NCI-H510A (cell line): ENCODE measurements around the gene DCC.

Experiments used
- DNase-seq: peaks from one replicate; lab custom pipeline; 2025; lab: John Stamatoyannopoulos, UW

DCC gene

DNA sequence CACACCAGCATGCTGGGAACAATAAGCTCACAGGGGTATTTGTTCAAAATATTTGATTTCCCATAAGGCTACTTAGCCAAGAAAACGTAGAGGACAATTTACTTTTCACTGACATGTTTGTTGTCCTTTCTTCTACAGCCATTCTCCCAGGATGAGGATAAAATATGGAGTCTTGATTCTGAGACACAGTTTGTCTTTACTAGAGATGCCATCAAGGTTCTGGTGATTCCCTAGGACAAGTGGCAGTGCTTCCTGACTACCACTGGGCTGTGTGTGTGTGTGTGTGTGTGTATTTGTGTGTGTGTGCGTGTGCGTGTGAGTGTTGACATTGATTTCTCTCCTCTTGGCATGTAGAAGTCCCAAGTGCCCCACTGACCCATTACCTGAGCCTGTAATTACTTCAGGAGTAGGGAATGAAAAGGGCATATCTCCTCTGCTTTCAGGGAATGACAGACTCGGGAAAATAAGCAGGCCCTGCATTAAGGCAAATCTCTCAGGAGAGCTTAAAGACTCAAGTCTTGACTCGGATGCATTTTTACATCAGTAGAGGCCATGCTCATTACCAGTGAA is 761.6 kb downstream of the DCC start:
- no peak for DNase-seq

DNA sequence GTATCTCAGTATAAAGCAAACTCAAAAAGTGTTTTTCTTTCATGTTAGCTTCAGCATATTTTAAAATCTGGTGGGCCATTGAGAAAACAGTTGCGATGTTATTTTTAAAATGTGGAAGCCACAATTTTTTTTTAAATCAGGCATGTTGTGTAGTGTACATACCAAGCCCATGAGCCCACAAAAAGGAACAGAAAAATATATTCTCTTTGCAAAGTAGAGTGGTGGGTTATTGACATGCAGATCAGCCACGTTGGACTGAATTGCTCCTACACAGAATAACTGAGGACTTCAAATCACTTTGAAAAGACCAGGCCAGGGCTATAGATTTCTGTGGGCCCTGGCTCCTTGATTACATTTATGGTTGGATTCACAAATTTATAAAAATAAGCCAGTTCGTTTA is 774.4 kb downstream of the DCC start:
- DNase-seq = no peak

DNA sequence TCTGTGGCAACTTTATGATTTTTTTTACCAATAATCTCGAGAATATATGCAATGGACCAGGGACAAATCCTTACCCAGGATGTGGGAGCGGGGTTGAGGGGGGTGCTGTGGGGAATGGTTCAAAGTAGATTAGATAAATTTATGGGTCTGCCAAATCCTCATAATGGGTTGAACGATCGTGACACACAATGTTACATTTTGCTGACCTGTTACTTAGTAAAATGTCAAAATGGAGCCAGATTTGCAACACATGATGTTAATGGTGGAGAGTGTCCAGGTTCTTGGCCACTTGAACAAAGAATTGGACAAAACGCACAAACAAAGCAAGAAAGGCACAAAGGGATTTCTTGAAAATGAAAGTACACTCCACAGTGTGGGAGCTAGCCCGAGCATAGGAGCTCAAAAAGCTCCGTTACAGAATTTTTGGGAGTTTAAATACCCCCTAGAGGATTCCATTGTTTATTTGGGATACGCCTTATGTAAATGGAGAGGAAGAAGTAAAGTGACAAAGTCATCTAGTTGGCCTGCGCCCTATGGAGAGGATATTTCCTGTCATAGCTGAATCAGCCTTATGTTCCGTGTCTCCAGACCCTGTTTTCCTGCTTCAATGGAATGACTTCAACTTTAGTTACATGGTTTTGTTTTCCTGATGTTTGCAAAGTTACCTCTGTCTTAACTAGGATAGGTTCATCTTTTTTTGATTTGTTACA is 776.0 kb downstream of the DCC start:
- no peak for DNase-seq

DNA sequence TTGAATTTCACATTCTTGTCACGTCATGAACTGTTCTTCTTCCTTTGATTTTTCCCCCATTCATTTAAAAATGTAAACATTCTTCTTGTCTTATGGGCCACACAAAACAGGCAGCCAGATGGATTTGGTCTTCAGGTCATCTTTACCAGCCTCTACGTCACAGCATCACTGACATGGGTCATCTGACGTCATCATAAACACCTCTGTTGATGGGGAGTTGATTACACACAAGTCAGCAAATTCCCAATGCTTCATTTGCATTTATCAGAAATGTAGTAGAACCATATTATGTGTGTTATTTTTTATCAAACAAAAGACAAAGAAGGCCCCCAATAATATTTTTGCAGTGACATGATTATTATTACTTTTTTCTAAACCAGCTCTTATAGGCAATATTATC is 777.9 kb downstream of the DCC start:
- no peak for DNase-seq

DNA sequence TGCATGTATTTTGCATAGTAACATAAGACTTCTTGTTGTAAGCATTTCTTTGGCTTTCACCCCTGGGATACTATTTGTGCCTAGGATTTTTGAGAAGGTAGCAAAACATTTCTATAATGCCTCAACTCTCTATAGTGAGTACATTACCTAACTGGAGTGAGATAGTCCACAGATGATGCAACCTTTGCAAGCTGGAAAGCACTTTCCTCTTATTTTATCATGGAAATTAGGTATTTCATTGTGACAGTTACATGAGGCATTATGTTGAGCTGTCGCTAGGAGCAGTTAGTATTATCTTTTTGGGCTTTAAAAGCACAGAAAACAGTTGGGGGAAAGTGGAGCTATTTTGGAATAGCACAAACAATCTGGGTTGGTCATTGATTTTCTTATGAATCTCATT is 786.2 kb downstream of the DCC start:
- DNase-seq = no peak

DNA sequence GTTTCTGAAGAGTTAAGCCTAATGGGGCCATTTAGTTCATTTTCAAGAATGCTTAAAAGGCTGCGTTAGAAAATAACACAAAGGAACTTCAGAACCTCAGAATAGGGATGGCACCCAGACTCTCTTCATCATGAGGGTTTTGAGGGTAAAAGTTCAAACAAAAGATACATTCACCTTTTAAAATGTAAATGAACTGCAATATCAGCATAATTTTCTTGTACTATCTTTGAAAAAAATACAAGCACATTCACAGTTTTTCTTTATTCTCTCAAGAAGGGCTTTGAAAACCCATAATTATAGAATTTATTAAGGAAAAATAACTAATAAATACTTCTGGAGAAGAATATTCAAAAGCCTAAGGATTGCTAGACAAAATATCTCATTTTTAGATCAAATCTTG is 791.0 kb downstream of the DCC start:
- no peak for DNase-seq

DNA sequence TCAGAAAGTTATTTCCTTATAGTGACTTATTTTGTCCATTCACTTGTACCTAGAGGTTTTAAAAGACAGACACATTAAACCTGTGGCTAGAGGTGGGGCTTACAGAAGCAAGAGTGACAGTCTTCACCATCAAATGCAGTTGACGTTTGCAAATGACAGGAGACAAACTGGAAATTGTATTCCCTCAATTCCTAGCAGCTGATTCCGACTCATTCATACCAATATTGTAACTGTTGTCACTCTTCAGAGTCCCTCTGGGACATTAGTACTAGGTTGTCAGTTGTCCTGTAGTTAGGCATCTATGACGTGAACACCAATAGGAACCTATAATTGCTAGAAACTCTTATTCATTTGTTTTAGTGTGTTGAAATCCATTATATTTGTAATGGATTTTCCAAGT is 794.7 kb downstream of the DCC start:
- DNase-seq = no peak

DNA sequence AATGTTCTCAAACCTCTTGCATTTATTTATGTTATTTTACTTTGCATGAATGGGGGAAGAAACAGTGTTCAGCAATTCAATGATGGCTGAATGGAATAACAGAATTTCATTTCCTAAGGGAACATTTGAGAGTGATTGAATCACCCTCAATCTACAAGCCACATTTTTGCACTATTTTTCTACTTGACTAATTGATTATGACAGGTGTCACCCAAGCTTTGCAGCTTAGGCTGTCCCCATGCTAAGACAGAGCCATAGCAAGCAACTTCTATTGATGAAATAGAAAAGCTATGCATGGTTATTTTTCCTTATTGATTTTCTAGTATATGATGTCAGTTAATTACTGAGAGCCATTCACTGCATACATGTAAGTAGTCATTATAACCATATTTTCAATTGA is 795.7 kb downstream of the DCC start:
- DNase-seq = no peak

DNA sequence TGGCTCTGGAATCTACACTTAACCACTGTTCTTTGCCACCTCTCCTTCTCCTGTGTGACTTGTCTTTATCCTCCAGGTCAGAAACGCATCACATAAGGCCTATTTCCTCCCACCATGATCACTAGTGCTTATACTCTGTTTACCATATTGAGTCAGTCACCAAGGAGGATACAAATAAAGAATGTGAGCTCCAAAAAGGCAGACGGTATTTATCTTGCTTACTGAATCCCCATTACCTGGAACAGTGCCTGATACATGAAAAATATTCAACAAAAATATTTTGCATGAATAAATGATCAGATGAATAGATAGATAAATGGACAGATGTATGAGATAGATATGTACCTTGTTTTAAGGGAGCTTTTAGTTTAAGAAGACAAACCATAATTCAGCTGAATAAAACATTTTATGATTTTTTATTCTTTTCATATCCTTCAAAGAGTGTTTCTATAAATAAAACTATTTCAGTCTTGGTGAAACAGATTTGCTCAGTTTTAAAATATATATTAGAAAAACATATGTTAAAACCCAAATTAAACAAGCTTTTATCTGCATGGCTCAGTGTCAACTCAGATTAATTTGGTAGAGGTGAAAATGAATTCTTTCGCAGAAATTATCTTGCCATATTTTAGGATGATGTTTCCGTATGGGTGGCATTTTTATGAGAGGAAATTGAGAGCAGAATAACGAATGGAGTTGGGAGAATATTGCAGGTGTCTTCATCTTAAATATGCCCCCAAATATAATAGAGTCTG is 799.9 kb downstream of the DCC start:
- DNase-seq = no peak

DNA sequence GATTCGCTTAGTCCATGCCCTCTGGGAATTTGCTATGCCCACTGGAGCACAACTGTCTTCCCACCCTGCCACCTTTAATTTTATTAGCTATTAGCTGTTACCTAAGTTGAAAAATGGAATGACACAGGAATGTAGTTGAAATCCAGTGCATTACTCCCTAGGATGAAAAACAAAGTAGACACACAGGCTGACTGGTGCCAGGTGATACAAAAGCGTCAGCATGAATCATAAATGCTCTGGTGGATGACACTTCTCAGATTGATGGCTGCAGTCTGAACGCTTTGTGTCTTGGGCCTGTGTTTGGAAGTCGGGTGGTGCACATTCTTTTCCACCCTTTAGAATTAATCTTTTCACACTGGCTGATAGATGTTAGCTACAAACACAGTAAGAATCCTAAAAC is 802.0 kb downstream of the DCC start:
- DNase-seq = no peak

DNA sequence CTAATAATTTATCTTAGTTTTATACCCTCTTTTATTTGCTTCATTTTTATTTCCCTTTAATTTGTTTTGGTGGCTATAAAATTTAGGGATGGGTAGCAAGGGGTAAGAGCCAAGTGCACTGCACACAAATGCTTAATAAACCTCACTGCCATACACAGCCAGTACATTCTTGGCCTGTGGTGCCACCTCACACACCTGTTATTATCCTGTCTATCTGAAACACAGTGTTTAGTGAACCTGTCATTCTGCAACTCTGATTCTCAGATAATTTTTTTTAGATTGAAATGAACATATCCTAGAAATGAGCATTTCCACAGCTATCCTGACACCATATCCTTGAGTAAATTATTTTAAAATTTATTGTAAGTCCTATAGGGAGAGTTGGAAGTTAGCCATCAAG is 807.5 kb downstream of the DCC start:
- DNase-seq = no peak

DNA sequence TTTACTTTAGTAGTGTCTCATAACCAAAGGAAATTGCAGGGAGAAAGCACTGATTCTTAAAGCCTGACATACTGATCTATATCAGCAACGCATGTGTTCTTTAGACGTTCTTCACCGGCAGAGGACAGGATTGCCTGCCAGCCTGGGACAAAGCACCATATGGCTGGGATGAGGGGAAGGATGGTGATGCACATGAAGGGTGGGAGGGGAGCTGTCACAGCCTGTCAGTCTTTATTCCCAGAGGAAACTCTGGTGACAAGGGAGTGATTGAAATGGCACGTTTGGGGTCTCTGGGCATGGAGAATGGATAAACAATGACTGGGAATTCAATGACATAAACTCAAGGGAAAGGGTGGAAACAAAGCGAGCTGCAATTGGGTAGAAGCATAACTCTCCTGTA is 808.1 kb downstream of the DCC start:
- no peak for DNase-seq

DNA sequence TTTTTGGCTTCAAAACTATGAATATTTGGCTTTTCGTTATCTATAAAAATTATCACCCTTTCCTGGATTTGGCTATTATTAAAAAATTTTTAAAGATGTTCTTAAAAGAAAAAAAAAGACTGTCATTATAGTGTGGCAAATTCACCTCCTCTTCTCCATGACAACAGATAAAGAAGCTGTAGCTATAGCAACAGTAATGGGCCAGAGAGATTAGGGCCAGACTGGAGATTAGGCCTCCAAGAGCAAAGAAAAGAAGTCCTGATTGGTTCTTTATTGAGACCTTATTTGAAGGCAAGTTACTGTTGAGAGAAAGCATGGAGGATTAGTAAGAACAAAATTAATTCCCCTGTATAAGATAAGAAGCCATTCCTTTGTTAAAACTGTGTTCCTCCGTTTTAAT is 812.5 kb downstream of the DCC start:
- no peak for DNase-seq

DNA sequence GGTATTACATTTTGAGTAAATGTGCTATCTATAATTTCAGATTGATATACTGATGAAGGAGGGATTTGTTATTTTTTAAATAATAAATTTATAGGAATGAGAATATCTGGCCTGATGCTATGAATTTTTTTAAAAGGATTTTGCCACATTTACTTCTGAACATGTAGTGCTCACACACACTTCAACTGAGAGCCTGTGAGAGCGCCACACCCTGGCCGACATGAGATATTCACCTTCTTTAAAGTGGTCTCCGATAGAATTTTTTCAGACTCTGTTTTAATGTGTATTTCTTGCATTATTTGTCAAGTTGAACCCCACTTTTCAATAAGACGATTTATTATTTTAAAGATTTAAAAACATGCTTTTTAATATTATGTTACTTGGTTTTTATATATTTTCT is 813.3 kb downstream of the DCC start:
- DNase-seq = no peak

DNA sequence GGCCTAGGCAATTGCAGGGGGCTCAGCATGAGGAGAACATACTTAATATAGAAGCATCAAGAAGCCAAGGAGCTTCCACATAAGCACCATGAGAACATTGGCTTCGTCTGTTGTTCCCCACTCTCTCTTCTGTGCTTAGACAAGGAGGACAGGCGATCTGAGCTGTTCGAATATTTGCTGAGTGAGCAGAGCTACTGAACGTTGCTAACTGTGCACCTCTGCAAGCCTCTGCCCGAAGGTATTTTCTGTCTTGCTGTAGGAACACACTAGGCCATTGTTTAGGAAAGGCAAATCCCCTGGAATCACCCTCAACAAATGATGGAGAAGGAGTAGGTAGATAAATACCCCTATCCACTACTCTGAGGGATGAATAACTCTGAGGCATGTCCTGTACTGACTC is 813.8 kb downstream of the DCC start:
- DNase-seq = no peak

DNA sequence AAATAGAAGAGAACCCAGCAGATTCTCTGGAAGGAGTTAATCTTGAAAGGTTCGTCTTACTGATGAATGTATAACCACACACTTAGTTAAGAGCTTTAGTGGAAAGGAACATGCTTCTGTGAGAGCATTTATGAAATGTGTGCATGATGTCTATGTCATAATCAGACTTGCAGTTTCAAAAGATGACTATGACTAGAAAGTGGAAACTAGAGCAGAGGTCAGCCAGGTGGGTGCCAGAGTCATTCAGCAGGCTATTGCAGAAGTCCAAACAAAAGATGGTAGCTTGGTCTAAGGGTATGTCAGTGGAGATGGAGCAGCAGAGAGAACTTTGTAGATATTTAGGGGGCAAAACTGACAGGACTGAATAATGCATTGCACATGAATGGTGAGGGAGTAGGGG is 825.8 kb downstream of the DCC start:
- DNase-seq = no peak

DNA sequence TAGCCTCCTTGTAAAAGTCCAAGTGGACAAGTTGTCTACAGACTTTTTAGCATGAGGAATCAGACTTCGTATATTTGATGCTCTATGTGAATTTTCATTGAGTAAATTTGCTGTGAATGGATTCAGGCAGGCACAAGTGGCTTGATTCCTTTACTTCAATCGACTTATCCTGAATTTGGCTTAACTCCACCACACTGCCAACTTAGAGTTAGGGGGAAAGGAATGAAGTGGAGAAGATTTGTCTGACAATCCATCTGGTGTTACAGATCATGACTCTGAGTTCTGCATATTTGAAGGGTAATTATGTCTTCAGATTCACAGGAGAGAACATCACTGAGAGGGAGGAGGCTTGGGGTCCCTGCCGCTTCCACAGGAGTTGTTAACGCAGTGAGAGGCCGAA is 829.3 kb downstream of the DCC start:
- no peak for DNase-seq

DNA sequence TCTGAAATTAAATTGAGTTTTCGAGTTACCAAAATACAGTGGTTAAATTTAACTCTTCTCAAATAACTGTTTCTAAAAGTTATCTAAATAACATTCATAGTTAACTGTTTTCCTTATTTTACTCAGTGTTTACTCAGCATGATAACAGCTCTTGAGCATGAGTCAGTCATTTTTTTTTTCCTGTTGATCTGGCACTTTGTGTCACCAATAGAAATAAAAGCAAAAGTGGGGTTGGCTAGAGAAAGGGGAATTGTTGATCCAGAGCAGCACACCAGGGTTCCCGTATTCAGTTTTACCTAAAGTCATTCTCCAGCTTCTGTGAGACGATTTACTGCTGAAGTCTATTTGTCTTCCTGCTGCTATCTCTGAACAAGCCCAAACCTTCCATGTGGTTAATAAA is 851.6 kb downstream of the DCC start:
- DNase-seq = no peak

DNA sequence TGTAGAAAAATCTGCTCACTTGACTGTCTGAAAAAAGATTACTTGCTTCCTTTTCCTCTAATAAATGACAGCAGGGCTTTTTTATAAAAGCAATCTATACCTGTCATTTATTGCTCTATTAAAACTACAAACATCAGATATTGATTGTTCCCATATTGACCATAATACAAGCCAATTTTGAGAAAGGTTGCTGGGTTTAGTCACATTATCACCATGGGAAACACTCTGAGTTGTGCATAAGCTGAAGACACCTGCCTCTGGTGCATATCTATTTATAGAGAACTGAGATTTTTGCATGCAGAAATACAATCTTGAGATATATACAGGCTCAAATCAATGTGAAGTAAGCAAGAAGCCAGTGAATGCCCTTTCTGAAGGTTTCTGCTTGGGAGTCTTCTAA is 853.9 kb downstream of the DCC start:
- no peak for DNase-seq

DNA sequence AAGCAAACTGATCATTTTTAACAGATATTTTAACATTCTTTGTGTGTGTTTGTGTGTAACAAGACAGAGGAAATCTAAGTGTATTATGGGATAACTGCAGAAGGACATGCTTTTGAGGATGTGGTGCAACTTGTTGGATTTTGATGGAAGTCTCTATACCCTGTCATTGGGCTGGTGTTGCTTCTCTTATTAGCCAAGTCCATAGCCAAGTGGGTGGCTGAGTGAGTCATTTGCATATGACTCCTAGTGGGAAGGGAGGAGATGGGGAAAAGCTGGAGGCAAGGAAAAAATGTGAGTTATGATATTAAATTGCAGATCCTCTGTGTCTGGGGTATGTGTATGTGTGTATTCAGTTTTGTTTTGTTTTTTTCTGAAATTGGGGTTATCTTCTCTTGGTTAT is 879.9 kb downstream of the DCC start:
- DNase-seq = no peak

DNA sequence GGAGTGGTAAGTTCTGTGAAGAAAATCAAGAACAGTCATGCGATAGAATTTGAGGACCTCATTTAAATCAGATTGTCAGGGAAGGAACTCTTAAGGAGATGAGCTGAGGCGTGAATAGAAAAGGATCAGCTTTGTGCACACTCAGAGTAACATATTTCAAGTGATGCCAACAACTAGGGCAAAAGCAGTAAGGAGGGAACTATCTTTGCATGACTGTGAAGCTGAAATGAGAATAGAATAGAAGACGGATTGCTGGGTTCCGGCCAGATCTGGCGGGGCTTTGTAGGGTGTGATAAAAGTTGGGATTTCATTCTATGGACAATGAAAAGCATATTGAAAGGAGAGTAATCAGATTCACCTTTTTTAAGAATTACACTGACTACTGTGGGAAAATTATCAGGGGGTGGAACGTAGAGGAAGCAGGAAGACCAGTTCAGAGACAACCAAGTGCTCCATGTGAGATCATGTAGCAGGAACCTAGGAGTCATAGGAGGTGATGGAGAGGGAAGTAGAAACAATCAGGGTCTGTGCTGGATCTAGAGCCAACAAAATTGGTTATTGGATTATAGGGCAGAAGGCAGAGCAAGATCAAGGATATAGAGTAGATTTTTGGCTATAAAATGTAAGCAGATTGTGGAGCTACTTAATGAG is 884.3 kb downstream of the DCC start:
- DNase-seq = no peak

DNA sequence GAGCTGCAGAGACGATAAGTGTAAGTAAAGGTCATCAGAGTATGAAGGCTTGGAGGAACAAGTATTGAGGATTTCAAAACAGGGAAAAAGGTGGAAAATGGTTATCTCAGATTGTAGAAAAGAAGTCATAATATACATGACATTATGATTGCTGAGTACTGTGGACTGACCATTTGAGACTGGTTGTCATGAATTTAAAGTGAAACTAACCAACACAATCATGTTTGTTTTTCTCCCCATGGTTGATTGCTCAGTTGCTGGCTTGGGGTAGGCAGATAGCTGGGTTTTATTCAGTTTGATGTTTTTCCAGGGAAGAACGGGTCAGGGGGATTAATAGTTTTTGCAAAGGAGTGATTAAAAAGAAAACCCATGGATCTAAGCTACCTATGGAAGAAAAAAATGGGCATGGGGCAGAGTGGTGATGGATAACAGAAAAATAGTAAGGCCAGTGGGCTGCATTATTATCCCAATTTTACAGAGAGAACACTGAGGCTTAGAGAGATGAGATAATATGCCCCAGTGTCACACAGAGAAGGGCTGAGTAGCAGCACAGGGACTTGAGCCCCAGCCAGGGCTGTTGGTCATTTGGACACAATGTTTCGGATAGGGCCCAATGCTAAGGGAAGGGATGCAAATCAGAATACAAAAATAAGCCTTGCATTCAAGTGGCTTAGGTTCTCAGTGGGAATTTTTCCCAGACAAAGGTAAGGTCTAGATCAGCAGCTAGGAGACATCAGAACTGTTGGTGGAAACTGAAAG is 885.7 kb downstream of the DCC start:
- no peak for DNase-seq
